NCI-H446 (cell line): Measurements from ENCODE around the gene ABTB2.

Source experiments
- DNase-seq, 2 experiments: peaks; one replicate each; lab custom pipeline; 2025; lab: John Stamatoyannopoulos, UW

ABTB2 gene

DNA sequence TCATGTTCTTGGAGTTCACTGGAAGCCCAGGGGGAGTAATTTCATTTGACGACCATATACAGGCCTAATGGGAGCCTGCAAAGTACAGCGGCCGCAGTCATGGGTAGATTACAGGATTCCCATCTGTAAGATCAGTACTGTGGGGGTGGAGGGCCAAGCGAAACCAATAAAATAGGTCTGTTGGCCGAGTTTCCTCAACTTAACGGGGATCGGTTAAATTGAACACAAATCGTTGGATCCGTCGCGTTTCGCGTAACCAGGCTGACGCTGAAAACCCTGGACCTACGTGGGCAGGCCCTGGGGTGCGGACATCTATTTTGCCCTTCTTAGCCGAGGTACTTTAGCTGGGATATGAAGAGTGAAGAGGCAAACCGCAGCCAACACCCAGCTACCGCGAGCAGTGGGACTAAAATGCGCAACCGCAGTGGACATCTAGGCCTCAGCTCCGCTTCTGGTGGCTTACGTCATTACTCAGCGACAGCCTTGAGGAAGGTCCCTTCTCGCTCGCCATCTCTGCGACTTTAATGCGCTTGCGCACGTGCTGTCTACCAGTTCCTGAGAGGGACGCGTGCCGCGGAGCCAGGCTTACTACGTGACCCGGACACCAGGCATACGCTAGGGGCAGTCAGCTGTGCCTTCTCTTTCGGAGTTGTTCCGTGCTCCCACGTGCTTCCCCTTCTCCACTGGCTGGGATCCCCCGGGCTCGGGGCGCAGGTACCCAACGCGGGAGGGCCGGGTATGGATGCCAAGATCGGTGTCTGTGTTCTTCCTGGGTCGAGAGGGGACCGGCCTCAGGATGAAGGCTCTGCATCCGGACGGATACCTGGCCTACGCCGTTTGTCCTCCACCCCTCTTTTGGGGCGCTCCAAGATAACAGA, 252.5 kb downstream of the ABTB2 start, which contains the start of gene NAT10:
TSS of gene NAT10 (plus strand) at position 551 of the 878 bp plus-strand sequence. CDS start 2,597 bp downstream, outside the sequence.
- DNase-seq, result peak; percentile 96 to 99

DNA sequence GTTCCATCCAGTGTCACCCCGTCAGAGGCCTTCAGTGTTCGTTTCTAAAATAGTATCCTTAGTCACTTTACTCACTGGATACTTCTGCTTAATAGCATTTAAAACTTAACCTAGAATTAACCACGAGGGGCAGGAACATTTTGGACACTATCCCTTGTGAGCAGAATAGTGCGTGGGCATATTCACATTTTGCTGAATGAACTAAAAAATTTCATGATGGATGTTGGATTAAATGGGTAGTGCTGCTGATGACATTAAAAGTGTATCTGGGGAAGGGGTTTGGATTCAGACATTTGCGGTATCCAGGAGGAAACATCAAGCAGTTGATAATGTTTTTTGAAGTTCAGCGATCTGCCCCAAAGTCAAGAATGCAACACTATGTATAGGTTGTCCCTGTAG, 253.1 kb downstream of the ABTB2 start:
- no peak for DNase-seq
